HEK293 (cell line): Measurements from ENCODE around the gene NR2F1-AS1.

Source experiments
- OSR2 ChIP-seq: fragments of 450-650 bp; formaldehyde crosslinking; IDR thresholded peaks from 2 replicates; pipeline ENCODE4 v1.5.1; 2016; ENCODE audit warnings: missing biosample characterization, missing genetic modification characterization
- ZNF221 ChIP-seq: fragments of 450-650 bp; formaldehyde crosslinking; IDR thresholded peaks from 2 replicates; pipeline ENCODE4 v1.5.1; 2017; ENCODE audit warnings: missing biosample characterization, missing genetic modification characterization, borderline replicate concordance
- ZNF629 ChIP-seq: fragments of 450-650 bp; formaldehyde crosslinking; IDR thresholded peaks from 2 replicates; pipeline ENCODE4 v1.5.1; 2017; ENCODE audit warnings: missing biosample characterization, missing genetic modification characterization
- ZNF837 ChIP-seq: fragments of 450-650 bp; formaldehyde crosslinking; IDR thresholded peaks from 2 replicates; pipeline ENCODE4 v1.5.1; 2016; ENCODE audit warnings: missing biosample characterization, missing genetic modification characterization
- TF ChIP-seq, protein P1 (sequence below): fragments of 450-650 bp; formaldehyde crosslinking; IDR thresholded peaks from 2 replicates; pipeline ENCODE4 v1.5.1; 2016; ENCODE audit warnings: missing biosample characterization, missing genetic modification characterization

DNA sequence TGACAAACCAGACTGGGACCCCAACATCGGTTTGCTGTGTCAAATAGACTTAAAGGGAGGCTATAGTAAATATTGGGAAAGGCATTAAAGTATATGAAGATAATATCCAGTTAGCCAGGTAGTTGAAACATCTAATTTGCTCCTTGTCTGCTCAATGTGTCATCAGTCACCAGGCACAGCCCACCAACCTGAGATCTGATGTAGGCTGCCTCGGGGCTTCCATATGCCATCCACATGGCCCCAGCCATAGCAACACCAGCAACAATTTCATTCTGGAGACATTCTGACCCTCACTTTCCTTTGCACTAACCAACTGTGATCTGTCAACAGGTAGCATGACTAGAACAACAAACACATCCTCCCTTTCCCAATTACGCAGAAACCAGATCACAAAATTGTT lies 196.0 kb downstream of the NR2F1-AS1 start:
- TF ChIP-seq ZNF629 (tag by site-specific recombination) (no peak), OSR2 (tag by site-specific recombination) (no peak), ZNF221 (tag by site-specific recombination) (no peak), ZNF837 (no peak)
- TF ChIP-seq, protein P1, sequence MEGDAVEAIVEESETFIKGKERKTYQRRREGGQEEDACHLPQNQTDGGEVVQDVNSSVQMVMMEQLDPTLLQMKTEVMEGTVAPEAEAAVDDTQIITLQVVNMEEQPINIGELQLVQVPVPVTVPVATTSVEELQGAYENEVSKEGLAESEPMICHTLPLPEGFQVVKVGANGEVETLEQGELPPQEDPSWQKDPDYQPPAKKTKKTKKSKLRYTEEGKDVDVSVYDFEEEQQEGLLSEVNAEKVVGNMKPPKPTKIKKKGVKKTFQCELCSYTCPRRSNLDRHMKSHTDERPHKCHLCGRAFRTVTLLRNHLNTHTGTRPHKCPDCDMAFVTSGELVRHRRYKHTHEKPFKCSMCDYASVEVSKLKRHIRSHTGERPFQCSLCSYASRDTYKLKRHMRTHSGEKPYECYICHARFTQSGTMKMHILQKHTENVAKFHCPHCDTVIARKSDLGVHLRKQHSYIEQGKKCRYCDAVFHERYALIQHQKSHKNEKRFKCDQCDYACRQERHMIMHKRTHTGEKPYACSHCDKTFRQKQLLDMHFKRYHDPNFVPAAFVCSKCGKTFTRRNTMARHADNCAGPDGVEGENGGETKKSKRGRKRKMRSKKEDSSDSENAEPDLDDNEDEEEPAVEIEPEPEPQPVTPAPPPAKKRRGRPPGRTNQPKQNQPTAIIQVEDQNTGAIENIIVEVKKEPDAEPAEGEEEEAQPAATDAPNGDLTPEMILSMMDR (tag by site-specific recombination) = no peak
